ENCODE results near the gene LMNA. TPM values are rescaled to one million over a fixed set of nuclear protein-coding genes. Genes with fewer than 3 reads are reported as not detected.

The LMNA gene
- total RNA-seq, 1 experiment from 2014 or later: 225 TPM

DNA sequence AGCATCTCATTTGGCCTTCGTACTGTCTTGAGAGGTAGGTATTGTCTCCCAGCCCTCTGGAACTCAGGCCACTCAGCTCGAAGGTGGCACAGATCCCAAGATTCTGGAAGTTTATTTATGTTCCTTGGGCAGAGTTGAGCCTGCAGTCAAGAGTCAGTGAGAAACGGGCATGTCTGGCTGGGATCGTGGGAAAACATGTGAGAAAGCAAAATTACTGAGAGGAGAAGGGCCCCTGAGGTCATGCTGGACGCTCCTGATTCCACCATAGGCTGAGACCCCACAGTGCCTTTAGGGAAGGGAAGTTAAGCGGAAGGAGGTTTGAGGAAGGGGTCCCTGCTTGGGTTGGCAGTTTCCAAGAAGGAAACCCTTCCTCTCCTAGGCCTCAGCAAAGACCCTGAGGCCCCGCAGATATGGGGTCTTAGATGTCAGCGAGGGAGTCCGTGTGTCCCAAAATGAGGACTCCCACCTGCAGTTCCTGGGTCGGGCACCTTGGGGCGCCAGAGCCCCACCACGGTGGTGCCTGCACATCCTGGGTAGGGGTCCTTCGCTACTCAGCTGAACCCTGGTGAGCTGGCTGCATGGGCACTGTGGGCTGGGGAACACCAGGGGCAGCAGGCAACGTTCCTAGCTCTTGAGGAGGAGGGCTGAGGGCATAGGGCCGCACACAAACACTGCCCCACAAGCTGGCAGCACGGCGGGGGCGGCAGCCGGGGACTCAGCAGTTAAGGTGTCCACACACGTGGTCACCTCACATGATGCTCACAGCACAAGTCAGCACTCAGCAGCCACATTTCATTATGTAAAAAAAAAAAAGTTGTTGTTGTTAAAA lies 26.6 kb downstream of the LMNA start:
- H3K9me3 ChIP-seq (ENCODE audit: low read depth, low read length, poor library complexity, severe bottlenecking): no peaks in the 10 kb centered on the region
- no peaks in the 10 kb centered on the region for H3K27me3 ChIP-seq (replicated peaks; ENCODE audit: insufficient read depth, low read depth, low read length, poor library complexity)
- H3K27ac ChIP-seq (ENCODE audit: low read depth, low read length, poor library complexity, severe bottlenecking): no peak overlapping the region
- DNase-seq (ENCODE audit: low spot score): no peak
- H3K4me3 ChIP-seq (ENCODE audit: low read depth, low read length, poor library complexity, severe bottlenecking): no peak overlapping the region
- no peaks in the 10 kb centered on the region for H3K4me1 ChIP-seq (ENCODE audit: insufficient read depth, low read length, poor library complexity, severe bottlenecking)
- peaks cover 30% of the 10 kb centered on the region for H3K36me3 ChIP-seq (ENCODE audit: insufficient read depth, low read length, poor library complexity, severe bottlenecking)
- POLR2A ChIA-PET (ENCODE audit: low non-redundant PET): no interaction called here
- no TSS peak for BruUV-seq (replicated peaks)
- intact Hi-C loops (cut with micrococcal nuclease; ENCODE audit: unreplicated experiment): loop anchor here (10.0 kb wide), 1 partner anchor 174 kb away; no protein-coding TSS in a partner anchor
- no peak for TF ChIP-seq EZH2 (IDR thresholded peaks at IDR 0.05; ENCODE audit: borderline replicate concordance, low read depth, low read length, poor library complexity, severe bottlenecking)
- TF ChIP-seq, protein P1, sequence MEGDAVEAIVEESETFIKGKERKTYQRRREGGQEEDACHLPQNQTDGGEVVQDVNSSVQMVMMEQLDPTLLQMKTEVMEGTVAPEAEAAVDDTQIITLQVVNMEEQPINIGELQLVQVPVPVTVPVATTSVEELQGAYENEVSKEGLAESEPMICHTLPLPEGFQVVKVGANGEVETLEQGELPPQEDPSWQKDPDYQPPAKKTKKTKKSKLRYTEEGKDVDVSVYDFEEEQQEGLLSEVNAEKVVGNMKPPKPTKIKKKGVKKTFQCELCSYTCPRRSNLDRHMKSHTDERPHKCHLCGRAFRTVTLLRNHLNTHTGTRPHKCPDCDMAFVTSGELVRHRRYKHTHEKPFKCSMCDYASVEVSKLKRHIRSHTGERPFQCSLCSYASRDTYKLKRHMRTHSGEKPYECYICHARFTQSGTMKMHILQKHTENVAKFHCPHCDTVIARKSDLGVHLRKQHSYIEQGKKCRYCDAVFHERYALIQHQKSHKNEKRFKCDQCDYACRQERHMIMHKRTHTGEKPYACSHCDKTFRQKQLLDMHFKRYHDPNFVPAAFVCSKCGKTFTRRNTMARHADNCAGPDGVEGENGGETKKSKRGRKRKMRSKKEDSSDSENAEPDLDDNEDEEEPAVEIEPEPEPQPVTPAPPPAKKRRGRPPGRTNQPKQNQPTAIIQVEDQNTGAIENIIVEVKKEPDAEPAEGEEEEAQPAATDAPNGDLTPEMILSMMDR (conservative IDR thresholded peaks at IDR 0.05; ENCODE audit: low read depth, low read length): peak; percentile 78
- CTCF ChIA-PET: interaction anchor here (0.9 to 2.4 kb wide), 3 partner anchors 32 to 84 kb away, joined by 3 to 37 read pairs (median 6); partner anchors contain the start of gene PMF1

DNA sequence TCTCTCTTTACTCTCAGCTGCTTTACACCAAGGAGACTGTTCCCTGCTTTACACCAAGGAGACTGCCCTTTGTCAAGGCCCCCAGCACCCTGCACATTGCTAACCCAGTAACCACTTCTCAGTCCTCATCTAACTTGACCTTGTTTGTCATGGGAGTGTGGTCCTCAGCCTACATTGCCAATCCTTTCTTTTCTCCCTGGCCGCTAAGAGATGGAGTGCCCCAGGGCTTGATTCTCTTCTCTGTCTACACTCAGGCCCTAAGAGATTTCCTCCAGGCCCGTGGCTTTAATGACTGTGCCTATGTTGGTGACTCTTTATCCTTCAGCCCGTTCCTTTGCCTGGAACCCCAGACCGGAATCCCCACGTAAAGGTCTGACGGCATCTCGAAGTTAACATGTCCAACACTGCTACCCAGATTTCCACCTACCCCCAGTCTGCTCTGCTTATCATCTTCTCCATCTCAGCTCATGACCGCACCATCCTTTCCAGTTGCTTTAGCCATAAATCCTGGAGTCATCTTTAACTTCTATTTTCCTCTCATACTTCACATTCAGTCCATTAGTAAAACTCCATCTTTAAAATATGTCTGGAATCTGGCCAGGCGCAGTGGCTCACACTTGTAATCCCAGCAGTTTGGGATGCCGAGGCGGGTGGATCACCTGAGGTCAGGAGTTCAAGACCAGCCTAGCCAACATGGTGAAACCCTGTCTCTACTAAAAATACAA lies 29.4 kb downstream of the LMNA start:
- no peak overlapping the region for H3K4me3 ChIP-seq (ENCODE audit: low read depth, low read length, poor library complexity, severe bottlenecking)
- no peak overlapping the region for H3K27ac ChIP-seq (ENCODE audit: low read depth, low read length, poor library complexity, severe bottlenecking)
- intact Hi-C loops (cut with micrococcal nuclease; ENCODE audit: unreplicated experiment): loop anchor here (10.0 kb wide), 1 partner anchor 171 kb away; no protein-coding TSS in a partner anchor
- no peaks in the 10 kb centered on the region for H3K27me3 ChIP-seq (replicated peaks; ENCODE audit: insufficient read depth, low read depth, low read length, poor library complexity)
- peaks cover 1% of the 10 kb centered on the region for H3K36me3 ChIP-seq (ENCODE audit: insufficient read depth, low read length, poor library complexity, severe bottlenecking)
- TF ChIP-seq EZH2 (IDR thresholded peaks at IDR 0.05; ENCODE audit: borderline replicate concordance, low read depth, low read length, poor library complexity, severe bottlenecking): no peak
- TF ChIP-seq, protein P1 (conservative IDR thresholded peaks at IDR 0.05; ENCODE audit: low read depth, low read length): no peak
- CTCF ChIA-PET: interaction anchor here (1.1 kb wide), 1 partner anchor 81 kb away, joined by 4 read pairs; no protein-coding TSS in a partner anchor
- peaks cover 10% of the 10 kb centered on the region for H3K4me1 ChIP-seq (ENCODE audit: insufficient read depth, low read length, poor library complexity, severe bottlenecking)
- POLR2A ChIA-PET (ENCODE audit: low non-redundant PET): no interaction called here
- no peaks in the 10 kb centered on the region for H3K9me3 ChIP-seq (ENCODE audit: low read depth, low read length, poor library complexity, severe bottlenecking)
- DNase-seq (ENCODE audit: low spot score): no peak
- BruUV-seq (replicated peaks): no TSS peak

DNA sequence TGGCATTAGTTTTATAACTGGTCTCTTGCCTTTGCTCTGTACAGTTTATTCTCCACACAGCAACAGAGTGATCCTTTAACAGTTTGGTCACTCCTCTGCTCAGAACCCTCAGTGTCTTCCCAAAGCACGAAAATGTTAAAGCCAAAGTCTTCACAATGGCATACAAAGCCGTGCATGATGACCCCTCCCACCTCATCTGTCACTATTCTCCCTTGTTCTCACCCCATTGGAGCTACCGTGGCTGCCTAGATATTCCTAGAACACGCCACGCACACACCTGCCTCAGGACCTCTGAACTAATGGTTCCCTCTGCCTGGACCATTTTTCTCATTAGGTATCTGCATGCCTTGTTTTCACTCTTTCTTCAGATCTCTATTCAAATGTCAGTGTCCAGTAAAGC lies 30.2 kb downstream of the LMNA start:
- intact Hi-C loops (cut with micrococcal nuclease; ENCODE audit: unreplicated experiment): loop anchor here (10.0 kb wide), 1 partner anchor 170 kb away; no protein-coding TSS in a partner anchor
- peaks cover 10% of the 10 kb centered on the region for H3K4me1 ChIP-seq (ENCODE audit: insufficient read depth, low read length, poor library complexity, severe bottlenecking)
- BruUV-seq (replicated peaks): no TSS peak
- CTCF ChIA-PET: no interaction called here
- DNase-seq (ENCODE audit: low spot score): no peak
- POLR2A ChIA-PET (ENCODE audit: low non-redundant PET): no interaction called here
- no peak overlapping the region for H3K4me3 ChIP-seq (ENCODE audit: low read depth, low read length, poor library complexity, severe bottlenecking)
- TF ChIP-seq EZH2 (IDR thresholded peaks at IDR 0.05; ENCODE audit: borderline replicate concordance, low read depth, low read length, poor library complexity, severe bottlenecking): no peak
- TF ChIP-seq, protein P1 (conservative IDR thresholded peaks at IDR 0.05; ENCODE audit: low read depth, low read length): no peak
- no peaks in the 10 kb centered on the region for H3K27me3 ChIP-seq (replicated peaks; ENCODE audit: insufficient read depth, low read depth, low read length, poor library complexity)
- H3K27ac ChIP-seq (ENCODE audit: low read depth, low read length, poor library complexity, severe bottlenecking): no peak overlapping the region
- H3K9me3 ChIP-seq (ENCODE audit: low read depth, low read length, poor library complexity, severe bottlenecking): no peaks in the 10 kb centered on the region
- no peaks in the 10 kb centered on the region for H3K36me3 ChIP-seq (ENCODE audit: insufficient read depth, low read length, poor library complexity, severe bottlenecking)

Data from A673 (cell line).